NOMO-1 treated with dmso at 0.1 percent for 144 hours (cell line): ENCODE data around the gene TTLL11.
"Not testable (repeated sequence)": the region's sequence is repeated elsewhere in the genome, so short reads cannot be mapped to it uniquely, and the experiment has no call there.

Source experiments
- DNase-seq: peaks from one replicate; lab custom pipeline; 2025; ENCODE audit not compliant: unreplicated experiment; lab: John Stamatoyannopoulos, UW

Gene TTLL11

GRCh38 chr9:122085260-122085659 lies 7.8 kb downstream of the TTLL11 start:
- DNase-seq: no peak

GRCh38 chr9:122084026-122084675 lies 9.0 kb downstream of the TTLL11 start:
- no peak for DNase-seq

- no peak for DNase-seq
Observed at GRCh38 chr9:122080986-122081385, 12.1 kb downstream of the TTLL11 start.

- no peak for DNase-seq
Observed at GRCh38 chr9:122078557-122078956, 14.6 kb downstream of the TTLL11 start.

- DNase-seq: no peak
Observed at GRCh38 chr9:122076773-122077172, 16.3 kb downstream of the TTLL11 start.

- no peak for DNase-seq
Observed at GRCh38 chr9:122076117-122076516, 17.0 kb downstream of the TTLL11 start.

GRCh38 chr9:122075135-122076030 lies 17.7 kb downstream of the TTLL11 start:
- no peak for DNase-seq

GRCh38 chr9:122071715-122072114 lies 21.4 kb downstream of the TTLL11 start:
- DNase-seq: no peak

GRCh38 chr9:122070728-122071515 lies 22.2 kb downstream of the TTLL11 start:
- DNase-seq: no peak

GRCh38 chr9:122066680-122067079 lies 26.4 kb downstream of the TTLL11 start:
- not testable (repeated sequence) for DNase-seq

- DNase-seq: no peak
Observed at GRCh38 chr9:122065923-122066629, 27.0 kb downstream of the TTLL11 start.

- DNase-seq: no peak
Observed at GRCh38 chr9:122060481-122060880, 32.6 kb downstream of the TTLL11 start.

- no peak for DNase-seq
Observed at GRCh38 chr9:122059955-122060324, 33.2 kb downstream of the TTLL11 start.

- no peak for DNase-seq
Observed at GRCh38 chr9:122059214-122059954, 33.7 kb downstream of the TTLL11 start.

- no peak for DNase-seq
Observed at GRCh38 chr9:122058709-122059108, 34.4 kb downstream of the TTLL11 start.

GRCh38 chr9:122058051-122058450 lies 35.1 kb downstream of the TTLL11 start:
- DNase-seq: no peak

- DNase-seq: no peak
Observed at GRCh38 chr9:122057211-122057610, 35.9 kb downstream of the TTLL11 start.

GRCh38 chr9:122056484-122056883 lies 36.6 kb downstream of the TTLL11 start:
- DNase-seq: no peak

GRCh38 chr9:122055701-122056100 lies 37.4 kb downstream of the TTLL11 start:
- peak; percentile 38 for DNase-seq
